AG04449 (cell line): ENCODE results near the gene ZFYVE26.
"Not testable (repeated sequence)": the region's sequence is repeated elsewhere in the genome, so short reads cannot be mapped to it uniquely, and the experiment has no call there.

ENCODE experiments used
- CTCF ChIA-PET: fragments of 350-600 bp; formaldehyde crosslinking; extraction: SDS; loops from one replicate; lab custom pipeline; 2021; ENCODE audit warnings: antibody characterized with exemption; lab: Yijun Ruan, JAX
- POLR2A ChIA-PET: fragments of 400-600, 350-600 bp; formaldehyde crosslinking; extraction: SDS; loops from one replicate; lab custom pipeline; 2020; ENCODE audit warnings: antibody characterized with exemption, inconsistent platforms; lab: Yijun Ruan, JAX
- DNase-seq: peaks from one replicate; pipeline ENCODE4 v3.0.0-alpha.2; 2010; ENCODE audit warnings: low read depth, low spot score
- H3K4me3 ChIP-seq: 2 replicates; pipeline ENCODE4 v1.5.1; 2011; ENCODE audit warnings: low read depth, mild to moderate bottlenecking, control low read depth, low read length
- TF ChIP-seq, protein P1 (sequence below): IDR thresholded peaks from one replicate; pipeline ENCODE4 v1.5.1; 2011; ENCODE audit warnings: mild to moderate bottlenecking, moderate library complexity, low read length, control low read depth, inconsistent platforms; ENCODE audit not compliant: insufficient read depth; ENCODE audit errors: missing control alignments

The ZFYVE26 gene

GRCh38 chr14:67721875-67722274 is 94.5 kb downstream of the ZFYVE26 start:
- TF ChIP-seq, protein P1, sequence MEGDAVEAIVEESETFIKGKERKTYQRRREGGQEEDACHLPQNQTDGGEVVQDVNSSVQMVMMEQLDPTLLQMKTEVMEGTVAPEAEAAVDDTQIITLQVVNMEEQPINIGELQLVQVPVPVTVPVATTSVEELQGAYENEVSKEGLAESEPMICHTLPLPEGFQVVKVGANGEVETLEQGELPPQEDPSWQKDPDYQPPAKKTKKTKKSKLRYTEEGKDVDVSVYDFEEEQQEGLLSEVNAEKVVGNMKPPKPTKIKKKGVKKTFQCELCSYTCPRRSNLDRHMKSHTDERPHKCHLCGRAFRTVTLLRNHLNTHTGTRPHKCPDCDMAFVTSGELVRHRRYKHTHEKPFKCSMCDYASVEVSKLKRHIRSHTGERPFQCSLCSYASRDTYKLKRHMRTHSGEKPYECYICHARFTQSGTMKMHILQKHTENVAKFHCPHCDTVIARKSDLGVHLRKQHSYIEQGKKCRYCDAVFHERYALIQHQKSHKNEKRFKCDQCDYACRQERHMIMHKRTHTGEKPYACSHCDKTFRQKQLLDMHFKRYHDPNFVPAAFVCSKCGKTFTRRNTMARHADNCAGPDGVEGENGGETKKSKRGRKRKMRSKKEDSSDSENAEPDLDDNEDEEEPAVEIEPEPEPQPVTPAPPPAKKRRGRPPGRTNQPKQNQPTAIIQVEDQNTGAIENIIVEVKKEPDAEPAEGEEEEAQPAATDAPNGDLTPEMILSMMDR, result no peak
- no peak for DNase-seq
- ChIA-PET POLR2A (no interaction called here), CTCF (interaction anchor here (0.8 to 11.5 kb wide), 2 partner anchors 19 to 24 kb away, joined by 3 to 114 read pairs; partner anchors contain the start of gene RDH12)
- no peak overlapping the region for H3K4me3 ChIP-seq

GRCh38 chr14:67719866-67720265 is 96.5 kb downstream of the ZFYVE26 start:
- DNase-seq, result no peak
- ChIA-PET POLR2A (no interaction called here), CTCF (interaction anchor here (11.5 kb wide), 1 partner anchor 17 kb away, joined by 114 read pairs; the partner anchor contains the start of gene RDH12)
- H3K4me3 ChIP-seq, result no peak overlapping the region
- TF ChIP-seq, protein P1, result no peak

GRCh38 chr14:67719385-67719784 is 97.0 kb downstream of the ZFYVE26 start:
- CTCF ChIA-PET, result interaction anchor here (11.5 kb wide), 1 partner anchor 17 kb away, joined by 114 read pairs; the partner anchor contains the start of gene RDH12
- POLR2A ChIA-PET, H3K4me3 ChIP-seq, DNase-seq: not testable (repeated sequence)

- H3K4me3 ChIP-seq, result no peak overlapping the region
- POLR2A ChIA-PET, result no interaction called here
- DNase-seq, result no peak
- CTCF ChIA-PET, result interaction anchor here (11.5 kb wide), 1 partner anchor 16 kb away, joined by 114 read pairs; the partner anchor contains the start of gene RDH12
- TF ChIP-seq, protein P1, result no peak
Observed at GRCh38 chr14:67718265-67718664, 98.1 kb downstream of the ZFYVE26 start.

DNA sequence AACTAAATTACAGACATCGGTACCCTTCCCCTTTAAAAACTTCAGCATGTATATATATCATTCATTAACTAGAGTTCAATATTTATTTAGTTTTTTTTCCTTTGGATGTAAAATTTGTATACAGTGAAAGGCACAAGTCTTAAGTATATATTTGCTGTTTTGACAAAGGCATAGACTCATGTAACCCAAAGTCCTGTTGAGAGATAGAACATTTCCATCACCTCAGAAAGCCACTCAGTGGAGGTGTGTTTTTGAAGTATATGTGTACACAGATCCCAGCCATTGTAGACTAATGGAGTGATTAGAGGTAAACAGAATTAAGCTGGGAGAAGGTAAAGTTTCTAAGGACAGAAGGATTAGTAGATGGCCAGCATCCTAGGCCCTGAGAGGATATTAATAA is 99.3 kb downstream of the ZFYVE26 start:
- CTCF ChIA-PET, result interaction anchor here (1.0 to 11.5 kb wide), 3 partner anchors 15 to 133 kb away, joined by 3 to 114 read pairs (median 3); partner anchors contain the start of gene RDH12
- TF ChIP-seq, protein P1, result no peak

GRCh38 chr14:67710209-67710608 is 106.2 kb downstream of the ZFYVE26 start:
- no peak for DNase-seq
- TF ChIP-seq, protein P1, result no peak
- H3K4me3 ChIP-seq, result no peak overlapping the region
- ChIA-PET POLR2A (no interaction called here), CTCF (interaction anchor here (0.7 to 3.1 kb wide), 4 partner anchors 9 to 184 kb away, joined by 3 to 13 read pairs (median 4); partner anchors contain the start of gene RDH12)

More for the DNA sequence above, 99.3 kb downstream of the ZFYVE26 start:
- no peak overlapping the region for H3K4me3 ChIP-seq
- POLR2A ChIA-PET, result no interaction called here
- no peak for DNase-seq

GRCh38 chr14:67709796-67710195 is 106.6 kb downstream of the ZFYVE26 start:
- CTCF ChIA-PET, result interaction anchor here (1.2 to 3.1 kb wide), 2 partner anchors 8 to 126 kb away, joined by 3 to 13 read pairs; partner anchors contain the start of gene RDH12
- POLR2A ChIA-PET, DNase-seq, H3K4me3 ChIP-seq: not testable (repeated sequence)

DNA sequence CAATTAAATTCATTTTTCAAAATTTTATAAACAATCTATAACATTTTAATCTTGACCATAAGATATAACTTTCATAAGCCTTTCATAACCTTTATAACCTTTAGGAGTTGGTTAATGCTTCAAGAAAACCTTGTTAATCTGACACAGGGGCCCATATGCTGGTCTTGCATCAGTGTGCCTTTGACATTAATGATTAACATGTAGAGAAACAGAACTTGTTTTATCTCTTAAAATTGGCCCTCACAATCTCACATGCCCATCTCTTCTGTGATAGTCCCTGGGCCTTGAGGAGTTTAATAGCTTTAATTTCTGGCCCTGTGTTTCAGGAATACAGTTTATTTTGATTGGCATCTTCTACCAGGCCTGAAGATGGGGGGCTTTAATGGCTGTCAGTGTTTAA is 107.0 kb downstream of the ZFYVE26 start:
- POLR2A ChIA-PET, H3K4me3 ChIP-seq, DNase-seq: not testable (repeated sequence)
- CTCF ChIA-PET, result interaction anchor here (1.2 to 3.1 kb wide), 3 partner anchors 8 to 126 kb away, joined by 3 to 13 read pairs (median 3); partner anchors contain the start of gene RDH12
